Stimulated activated CD4-positive, alpha-beta T cell treated with anti-CD3 and anti-CD28 coated beads, Interleukin-15, amount 100 ng/mL, for 48 hours (primary cell): ENCODE results near the gene BTBD6.
"Not testable (repeated sequence)": the region's sequence is repeated elsewhere in the genome, so short reads cannot be mapped to it uniquely, and the experiment has no call there.

ENCODE experiments used
- DNase-seq, 2 donors: peaks; one replicate each; pipeline ENCODE4 v3.0.0-alpha.2; 2020; ENCODE audit warnings: low read depth in 2 of 2

The BTBD6 gene

DNA sequence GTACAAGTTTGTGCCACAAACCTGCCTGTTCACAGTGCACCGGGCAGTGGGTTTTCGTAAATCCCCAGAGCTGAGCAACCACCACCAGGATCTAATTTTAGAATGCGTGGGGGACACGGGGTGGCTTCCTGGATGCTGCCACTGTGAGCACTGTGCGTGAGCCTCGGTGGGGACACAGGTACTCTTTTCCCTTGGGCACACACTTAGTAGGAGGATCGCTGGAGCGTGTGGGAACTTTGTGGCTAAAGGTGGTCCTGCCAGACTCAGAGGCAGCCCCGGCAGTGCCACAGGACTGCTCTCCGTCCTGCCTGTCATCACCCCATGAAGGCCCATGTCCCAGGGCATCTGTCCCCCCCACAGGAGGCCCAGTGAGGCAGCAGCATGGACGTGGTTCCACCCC, 21.1 kb downstream of the BTBD6 start:
- no peak for DNase-seq

DNA sequence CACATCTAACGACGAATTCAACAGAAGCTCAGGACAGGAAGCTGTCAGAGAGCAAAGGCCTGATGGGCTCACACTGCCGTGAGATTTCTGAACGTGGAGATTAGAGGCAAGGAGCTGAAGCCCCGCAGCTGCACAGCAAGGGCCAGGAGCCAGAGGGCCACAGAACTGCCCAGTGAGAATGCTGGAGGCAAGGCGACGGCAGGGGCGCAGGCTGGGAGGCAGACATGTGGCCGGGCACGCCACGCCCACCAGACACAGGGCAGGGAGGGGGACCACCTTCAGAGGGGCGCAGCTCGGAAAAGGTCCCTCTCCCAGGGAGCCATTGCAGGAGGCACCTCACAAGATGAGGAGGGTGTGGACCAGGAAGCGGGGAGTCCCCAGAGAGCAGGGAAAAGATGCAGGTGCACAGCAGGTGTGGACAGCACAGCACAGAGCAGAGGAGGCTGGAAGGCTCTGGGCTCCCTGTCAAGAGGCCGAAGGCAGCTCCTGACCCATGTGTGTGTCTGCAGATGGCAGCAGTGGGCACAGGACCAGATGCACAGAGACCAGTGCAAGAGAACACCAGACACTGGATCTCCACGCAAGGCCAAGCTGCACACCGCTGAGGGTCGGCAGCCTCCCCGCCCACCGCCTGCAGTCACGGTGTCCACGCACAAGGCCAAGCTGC, 23.0 kb downstream of the BTBD6 start:
- DNase-seq, result no peak

DNA sequence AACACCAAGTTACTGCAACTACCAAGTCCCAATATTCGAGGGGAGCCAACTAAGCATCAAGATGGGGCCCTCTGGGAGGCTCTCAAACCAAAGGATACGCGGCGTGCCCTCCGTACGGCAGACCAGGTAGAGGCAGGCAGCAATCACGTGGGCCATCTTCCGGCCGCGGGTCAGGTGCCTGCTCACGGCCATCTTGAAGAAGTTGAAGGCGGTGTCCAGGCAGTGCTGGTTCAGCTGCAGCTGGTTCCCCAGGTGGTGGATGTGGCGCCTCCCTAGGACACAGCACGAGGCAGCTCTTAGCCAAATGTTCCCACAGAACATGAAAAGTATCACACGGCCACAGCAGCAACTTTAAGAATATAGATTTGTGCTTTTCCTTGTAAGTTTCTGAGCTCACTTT, 24.3 kb downstream of the BTBD6 start:
- DNase-seq, result no peak

DNA sequence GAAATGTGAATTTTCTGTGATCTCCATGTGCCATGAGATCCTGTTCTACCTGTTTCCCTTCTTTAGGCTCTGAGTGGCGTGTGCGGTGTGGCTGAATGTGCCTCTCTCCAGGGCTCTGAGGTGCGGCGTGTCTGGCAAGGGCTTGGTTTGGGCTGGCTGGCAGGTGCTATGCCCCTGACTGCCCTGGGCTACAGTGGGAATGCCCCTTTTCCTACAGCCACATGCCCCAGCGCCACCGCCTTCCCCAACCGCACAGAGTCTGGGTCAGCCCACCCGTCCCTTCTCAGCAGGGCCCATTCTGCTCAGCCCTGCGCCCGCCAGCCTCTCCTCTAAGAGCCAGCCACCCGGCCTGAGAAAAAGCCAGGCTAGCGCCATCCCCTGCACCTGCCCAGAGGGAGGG, 24.7 kb downstream of the BTBD6 start:
- DNase-seq, result no peak

DNA sequence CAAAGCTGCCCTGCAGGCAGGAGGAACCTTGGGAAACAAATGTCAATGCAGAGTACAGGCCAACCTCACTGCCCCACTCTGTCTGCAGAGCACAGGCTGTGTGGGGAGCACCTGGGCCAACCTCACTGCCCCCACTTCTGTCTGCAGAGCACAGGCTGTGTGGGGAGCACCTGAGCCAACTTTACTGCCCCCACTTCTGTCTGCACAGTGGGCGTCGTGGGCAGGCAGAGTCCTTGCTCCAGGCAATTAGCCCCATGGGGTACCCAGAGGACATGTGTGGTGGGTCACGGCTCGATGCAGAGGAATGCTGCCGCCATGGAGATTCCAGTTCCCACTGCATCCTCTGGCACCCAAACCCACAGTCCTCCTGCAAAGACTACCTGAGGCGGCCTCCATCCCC, 26.3 kb downstream of the BTBD6 start:
- DNase-seq, result no peak

DNA sequence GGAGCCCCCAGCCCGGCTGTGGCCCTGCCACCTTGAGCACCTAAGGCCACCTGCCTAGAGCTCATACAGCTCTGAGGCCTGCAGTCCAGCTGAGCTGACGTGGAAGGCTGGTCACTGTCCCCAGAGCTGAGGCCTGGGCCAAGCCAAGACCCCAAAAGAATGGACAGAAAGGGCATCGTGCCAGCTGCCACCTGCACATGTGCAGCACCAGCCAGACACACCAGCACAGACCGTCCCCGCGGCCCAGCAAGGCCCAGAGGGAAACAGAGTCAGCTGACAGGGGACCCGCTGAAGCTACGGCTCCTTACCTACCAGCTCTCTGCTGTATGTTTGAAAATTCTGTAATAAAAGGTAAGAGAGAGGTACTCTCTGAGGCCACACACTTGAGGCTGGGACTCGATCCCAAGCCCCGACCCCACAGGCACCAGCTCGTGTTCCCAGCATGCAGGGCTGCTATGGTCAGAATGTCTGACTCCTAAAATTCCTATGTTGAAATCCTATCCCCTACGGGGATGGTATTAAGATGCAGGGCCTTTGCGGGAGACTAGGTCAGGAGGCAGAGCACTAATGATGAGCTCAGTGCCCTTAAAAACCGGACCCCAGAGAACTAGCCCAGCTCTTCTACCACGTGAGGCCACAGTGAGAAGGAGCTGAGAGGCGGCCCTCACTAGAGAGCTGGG, 27.1 kb downstream of the BTBD6 start:
- DNase-seq, result no peak

DNA sequence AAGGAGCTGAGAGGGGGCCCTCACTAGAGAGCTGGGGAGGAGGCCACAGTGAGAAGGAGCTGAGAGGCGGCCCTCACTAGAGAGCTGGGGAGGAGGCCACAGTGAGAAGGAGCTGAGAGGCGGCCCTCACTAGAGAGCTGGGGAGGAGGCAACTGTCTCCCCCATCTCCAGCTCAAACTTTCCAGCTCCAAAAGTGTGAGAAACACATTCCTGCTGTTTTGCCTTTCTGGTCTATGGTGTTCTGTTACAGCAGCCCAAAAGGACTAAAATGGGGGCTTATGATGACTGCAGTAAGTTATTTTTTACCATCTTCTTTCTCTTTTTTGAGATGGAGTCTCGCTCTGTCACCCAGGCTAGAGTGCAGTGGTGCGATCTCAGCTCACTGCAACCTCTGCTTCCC, 29.1 kb downstream of the BTBD6 start:
- DNase-seq, result not testable (repeated sequence)

DNA sequence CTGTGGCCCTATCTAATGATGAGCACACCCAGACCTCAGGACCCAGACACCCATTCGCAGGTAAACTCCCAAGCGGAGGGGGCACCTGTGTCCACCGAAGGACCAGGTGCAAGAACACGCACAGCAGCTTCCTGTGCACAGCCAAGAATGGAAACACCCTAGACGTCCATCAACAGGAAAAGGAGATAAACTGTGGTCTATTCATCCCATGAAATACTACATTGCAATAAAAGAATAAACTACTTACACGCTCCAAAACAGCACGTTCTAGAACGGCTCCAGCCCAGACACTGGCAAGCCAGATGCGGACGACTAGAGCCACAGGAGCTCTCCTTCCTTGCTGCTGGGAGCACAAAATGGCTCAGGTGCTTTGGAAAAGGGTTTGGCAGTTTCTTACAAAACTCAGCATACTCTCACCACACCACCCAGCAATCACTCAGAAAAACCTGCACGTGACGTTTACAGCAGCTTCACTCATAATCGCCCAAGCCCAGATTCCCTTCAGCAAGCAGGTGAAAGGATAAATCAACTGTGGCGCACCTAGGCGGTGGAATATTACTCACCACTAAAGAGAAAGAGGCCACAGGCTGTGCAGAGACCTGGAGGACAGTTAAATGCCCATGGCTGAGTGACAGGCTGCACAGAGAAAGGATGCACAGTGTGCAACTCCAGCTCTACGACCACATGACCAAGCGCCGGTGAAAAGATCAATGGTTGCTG, 31.5 kb downstream of the BTBD6 start:
- no peak for DNase-seq

DNA sequence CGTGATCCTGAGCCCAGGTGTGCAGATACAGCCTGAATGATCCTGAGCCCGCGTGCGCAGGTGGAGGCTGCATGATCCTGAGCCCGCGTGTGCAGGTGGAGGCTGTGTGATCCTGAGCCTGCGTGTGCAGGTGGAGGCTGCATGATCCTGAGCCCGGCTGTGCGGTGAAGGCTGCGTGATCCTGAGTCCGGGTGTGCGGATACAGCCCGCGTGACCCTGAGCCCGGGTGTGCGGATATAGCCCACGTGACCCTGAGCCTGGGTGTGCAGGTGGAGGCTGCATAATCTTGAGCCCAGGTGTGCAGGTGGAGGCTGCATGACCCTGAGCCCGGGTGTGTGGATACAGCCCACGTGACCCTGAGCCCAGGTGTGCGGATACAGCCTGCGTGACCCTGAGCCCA, 32.2 kb downstream of the BTBD6 start:
- no peak for DNase-seq

DNA sequence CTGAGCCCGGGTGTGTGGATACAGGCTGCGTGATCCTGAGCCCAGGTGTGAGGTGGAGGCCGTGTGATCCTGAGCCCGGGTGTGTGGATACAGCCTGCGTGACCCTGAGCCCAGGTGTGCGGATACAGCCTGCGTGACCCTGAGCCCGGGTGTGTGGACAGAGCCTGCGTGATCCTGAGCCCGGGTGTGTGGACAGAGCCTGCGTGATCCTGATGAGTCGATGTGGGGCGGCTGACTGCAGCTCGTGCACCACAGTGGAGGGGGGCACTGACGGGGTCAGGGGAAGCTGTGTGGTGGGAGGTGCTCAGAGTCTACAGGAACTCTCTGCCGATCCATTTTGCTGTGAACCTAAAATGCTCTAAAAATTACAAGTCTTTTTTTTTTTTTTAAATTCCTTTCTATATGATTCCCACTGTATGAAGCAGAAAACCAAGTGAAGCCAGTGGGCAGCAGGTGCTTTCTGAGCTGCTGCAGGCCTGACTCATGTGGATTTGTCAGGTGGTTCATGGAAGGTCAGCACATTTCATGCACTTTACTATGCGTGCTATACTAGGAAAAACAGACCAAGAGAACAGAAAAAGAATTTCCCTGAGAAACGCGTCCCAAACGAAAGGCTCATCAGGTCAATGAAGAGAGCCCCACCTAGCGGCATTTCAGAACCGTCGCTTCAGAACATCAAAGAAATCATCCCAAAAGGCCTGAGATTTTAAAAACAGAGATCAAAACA, 33.2 kb downstream of the BTBD6 start:
- DNase-seq, result no peak

DNA sequence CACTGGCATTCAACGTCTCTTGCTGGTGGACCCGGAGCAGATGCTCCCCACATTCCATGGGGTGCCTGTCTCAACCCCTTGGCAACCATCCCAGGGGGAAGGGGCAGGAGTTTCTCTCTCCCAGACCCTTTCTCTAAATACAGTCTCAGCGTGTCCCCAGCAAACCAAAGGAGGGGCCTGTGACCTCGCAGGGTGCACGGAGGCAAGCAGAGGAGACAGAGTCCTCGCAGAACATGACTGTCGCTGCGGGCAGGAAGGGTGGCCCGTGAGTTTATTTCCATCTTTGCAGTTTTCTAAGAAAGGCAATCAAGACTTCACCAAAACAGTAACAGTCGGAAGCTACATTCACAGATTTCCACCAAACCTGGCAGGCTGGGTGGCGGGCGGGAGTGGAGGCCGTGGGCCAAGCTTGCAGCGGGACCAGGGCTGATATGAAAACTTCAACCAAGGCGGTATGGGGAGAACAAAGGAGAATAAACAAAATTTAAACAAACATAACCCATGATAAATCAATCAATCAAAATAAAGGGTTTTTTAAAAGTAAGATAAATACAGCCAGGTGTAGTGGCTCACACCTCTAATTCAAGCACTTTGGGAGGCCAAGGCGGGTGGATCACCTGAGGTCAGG, 33.9 kb downstream of the BTBD6 start:
- DNase-seq, result no peak

DNA sequence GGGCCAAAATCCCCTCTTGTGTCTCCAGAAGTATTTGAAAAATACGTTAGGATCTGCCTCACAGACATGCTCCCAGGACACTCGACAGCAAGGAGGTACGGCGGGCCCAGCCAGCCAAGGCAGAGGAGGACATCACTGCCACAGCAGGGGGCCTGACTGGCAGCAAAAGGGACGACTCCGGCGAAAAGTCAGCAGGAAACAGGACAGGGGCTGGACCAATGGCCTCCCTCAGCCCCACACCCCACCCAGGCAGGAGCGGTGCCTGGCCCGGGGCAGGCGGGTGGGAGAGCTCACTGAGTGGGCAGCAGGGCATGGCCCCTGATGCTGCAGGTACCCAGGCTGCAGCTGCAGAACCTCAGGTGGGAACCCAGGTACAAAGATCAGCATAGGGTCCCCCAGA, 34.7 kb downstream of the BTBD6 start:
- no peak for DNase-seq

DNA sequence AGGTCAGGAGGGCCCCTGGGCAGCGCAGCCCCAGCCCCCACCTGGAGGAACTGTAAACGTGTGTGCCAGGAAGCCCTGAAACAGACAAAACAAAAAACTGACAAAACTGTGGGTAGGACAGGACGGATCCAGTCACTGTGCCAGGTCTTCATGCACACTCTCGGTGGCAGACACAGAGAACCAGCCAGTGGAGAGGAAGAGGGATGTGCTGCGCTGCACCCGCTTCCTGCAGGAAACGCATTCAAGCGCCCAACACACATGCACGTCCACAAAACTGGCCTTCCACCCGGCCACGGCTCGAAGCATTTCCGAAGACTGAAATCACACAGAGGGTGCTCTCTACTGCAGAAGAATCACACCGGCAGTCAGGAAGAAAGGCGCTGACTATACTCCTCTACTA, 35.6 kb downstream of the BTBD6 start:
- DNase-seq, result no peak

DNA sequence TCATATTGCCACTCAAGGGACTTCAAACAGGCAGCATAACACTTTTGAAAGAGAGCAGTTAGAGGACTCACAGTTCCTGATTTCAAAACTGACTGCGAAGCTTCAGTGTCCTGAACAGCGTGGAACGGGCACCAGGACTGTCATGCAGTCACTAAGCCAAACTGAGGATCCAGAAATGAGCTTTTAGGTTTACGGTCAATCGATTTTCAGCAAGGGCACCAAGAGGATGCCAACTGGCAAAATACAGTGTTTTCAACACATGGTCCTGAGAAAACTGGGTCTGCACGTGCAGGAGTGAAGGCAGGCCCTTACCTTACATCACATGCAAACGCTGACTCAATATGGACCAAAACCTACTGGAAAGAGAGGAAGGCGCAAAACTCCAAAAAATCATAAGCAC, 36.8 kb downstream of the BTBD6 start:
- DNase-seq, result no peak

DNA sequence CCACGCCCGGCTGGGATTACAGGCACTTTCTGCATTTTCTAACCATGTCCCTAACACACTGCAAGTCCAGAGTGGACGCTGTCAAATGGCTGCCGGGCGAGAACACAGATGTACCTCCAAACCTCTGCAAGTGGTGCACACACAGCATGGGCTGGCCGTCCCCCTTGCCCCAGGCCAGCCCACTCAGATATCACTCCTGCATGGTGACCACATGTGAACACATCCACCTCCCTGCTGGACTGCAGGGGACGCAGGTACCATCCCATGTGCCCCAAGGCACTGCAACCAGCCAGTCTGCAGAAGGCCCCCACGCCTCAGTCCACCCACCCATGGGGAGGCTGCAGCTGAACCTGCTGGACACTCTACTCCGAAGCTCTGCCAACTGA, 38.4 kb downstream of the BTBD6 start:
- DNase-seq, result no peak

DNA sequence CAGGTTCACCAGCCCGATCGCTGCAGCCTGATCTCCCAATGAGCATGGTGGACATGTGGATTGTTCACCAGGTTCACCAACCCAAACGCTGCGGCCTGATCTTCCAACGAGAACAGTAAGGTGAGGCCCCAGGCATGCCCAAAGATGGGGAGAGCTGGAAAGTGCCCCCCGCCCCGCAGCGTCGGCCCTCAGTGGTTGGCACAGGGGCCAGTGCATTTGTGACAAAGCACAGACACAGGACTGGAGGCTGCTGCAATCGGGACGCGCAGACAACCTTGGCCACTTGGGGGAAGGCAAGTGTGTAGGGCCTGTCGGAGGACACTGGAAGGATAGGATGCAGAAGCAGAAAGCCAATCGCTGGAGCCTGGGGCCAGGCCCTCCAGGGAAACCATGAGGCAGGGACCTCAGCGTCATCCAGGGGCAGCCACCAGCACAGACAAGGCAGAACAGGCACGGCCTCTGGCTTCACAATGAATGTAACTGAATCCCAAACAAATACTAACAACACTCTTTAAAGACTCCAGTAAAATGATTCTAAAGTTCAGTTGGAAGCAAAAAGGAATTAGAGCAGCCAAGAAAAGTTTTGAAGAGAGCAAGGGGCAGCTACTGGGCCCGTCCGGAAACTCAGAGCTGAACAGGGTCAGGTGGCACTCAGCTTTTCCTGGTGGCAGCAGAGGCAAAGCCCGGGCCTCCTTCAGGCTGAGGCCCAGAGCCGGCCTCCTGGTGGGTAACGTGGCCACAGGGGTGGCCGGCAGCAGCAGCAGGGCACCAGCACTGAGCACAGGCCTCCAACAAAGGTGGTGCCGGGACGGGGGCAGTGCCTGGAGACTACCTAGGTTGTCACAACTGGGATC, 39.1 kb downstream of the BTBD6 start:
- DNase-seq, result no peak

DNA sequence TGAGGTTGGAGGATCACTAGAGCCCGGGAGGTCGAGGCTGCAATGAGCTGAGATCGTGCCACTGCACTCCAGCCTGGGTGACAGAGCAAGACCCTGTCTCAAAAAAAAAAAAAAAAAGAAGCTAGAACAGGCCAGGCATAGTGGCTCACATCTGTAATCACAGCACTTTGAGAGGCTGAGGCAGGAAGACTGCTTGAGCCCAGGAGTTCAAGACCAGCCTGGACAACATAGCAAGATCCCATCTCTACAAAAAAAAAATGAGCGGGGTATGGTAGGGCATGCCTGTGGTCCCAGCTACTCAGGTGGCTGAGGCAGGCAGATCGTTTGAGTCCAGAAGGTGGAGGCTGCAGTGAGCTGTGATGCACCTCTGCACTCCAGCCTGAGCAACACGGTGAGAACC, 40.6 kb downstream of the BTBD6 start:
- not testable (repeated sequence) for DNase-seq

DNA sequence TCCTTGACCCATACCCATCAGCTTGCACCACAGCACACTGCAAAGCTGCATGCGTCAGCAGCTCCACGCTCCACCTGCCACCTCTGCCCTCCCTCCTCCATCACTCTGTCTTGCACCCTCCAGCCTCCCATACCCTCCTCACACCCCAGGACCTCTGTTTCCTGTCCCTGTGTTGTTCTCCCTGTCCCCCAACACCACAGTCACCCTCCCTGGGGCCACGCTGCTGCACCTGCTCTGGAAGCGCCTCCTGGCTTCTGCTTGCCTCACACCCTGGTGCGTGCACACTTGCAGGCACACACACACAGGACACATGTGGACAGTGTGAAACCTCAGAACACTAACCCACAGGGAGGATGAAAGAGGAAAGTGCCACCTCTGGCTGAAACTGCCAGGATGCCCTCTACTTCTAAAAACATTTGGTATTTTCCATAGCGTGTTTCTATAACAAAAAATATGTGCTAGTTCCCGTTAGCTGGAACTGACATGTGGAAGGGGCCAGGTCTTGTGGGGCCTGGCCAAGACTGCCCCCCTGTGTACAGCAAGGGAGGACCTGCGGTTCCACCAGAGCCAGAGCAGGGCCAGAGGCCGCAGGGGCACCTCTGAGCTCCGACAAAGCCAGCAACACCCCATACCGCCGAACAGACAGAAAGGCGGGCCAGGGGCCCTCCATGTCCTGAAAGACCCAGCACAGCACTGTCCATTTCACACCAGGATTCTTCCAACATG, 42.5 kb downstream of the BTBD6 start:
- DNase-seq, result no peak

DNA sequence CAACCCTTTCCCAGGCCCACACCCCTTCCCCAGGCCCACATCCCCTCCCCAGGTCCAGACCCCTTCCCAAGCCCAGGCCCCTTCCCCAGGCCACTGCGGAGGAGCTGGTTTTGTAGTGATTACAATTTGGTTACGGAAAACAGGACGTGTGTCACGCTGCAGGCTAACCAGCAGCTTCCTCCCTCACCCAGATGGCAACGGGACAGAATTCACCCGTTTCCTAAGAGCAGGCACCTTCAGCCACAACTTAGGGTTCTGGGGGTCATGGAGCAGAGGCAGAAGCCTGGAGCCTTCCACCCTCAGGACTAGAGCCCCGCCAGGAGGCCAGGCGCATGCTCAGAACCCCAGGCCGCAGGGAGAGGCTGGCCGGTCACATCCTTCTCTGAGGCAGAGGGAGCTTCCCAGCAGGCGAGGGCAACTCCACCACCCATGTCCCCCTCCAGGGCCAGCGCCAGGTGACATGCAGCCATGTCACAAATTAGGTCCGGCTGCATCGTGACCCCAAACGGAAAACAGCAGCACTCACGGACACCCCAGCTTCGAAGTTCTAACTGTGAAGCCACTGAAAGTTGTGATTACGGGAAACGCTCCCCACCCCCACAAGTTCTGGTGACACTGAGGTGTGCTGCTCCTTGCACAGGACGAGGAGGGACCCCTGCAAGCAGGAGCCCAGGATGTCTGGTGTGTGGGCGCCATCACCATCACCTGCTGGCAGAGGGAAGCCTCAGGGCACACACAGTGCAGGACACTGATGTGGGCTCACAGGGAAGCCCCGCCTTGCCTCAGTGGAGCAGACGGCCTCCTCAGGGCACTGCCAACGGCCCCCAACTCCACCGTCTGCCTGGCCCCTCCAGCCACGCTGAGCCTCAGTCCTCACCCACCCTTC, 44.7 kb downstream of the BTBD6 start:
- peak in 1 of 2 donors; percentile 49 for DNase-seq
